T1000 (cell line): ENCODE results near the gene INTS3.
"Not testable (repeated sequence)": the region's sequence is repeated elsewhere in the genome, so short reads cannot be mapped to it uniquely, and the experiment has no call there.

ENCODE experiments used
- DNase-seq: peaks from one replicate; lab custom pipeline; 2025; ENCODE audit warnings: mixed read lengths; lab: John Stamatoyannopoulos, UW

The INTS3 gene

GRCh38 chr1:153777648-153778047 lies 49.8 kb downstream of the INTS3 start:
- DNase-seq = no peak

- DNase-seq = no peak
Measured at GRCh38 chr1:153778051-153778823, 50.4 kb downstream of the INTS3 start.

GRCh38 chr1:153778824-153779519 lies 51.1 kb downstream of the INTS3 start:
- no peak for DNase-seq

GRCh38 chr1:153779781-153780541 lies 52.1 kb downstream of the INTS3 start:
- no peak for DNase-seq

DNA sequence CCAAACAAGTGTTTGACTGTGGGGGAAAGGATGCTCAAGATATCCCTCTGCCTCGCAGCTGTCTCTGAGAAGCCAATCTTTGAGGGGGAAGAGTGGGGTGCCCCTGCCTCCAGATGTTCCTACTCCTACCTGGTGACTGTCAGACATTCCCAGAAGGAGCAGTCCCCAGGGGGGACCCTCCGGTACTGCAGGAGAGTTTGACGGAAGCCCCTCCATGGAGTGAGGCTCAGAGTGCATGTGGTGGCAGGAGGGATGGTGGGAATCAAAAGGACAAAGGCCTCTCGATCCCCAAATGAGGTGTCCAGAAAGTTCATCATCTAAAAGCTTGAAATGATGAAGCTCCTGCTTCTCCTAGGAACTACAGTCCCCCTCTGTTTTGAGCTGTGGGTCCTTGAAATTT lies 52.7 kb downstream of the INTS3 start:
- DNase-seq = no peak

DNA sequence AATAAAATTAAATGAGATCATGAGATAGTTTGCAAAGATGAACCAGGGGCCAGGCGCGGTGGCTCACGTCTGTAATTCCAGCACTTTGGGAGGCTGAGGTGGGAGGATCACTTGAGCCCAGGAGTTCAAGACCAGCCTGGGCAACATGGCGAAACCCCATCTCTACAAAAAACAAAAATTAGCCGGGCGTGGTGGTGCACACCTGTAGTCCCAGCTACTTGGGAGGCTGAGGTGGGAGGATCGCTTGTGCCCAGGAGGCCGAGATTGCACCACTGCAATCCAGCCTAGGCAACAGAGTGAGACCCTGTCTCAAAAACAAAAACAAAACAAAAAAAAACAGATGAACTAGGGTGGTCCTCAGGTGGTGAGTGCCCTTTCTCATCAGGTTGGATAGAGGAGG lies 54.8 kb downstream of the INTS3 start:
- not testable (repeated sequence) for DNase-seq

DNA sequence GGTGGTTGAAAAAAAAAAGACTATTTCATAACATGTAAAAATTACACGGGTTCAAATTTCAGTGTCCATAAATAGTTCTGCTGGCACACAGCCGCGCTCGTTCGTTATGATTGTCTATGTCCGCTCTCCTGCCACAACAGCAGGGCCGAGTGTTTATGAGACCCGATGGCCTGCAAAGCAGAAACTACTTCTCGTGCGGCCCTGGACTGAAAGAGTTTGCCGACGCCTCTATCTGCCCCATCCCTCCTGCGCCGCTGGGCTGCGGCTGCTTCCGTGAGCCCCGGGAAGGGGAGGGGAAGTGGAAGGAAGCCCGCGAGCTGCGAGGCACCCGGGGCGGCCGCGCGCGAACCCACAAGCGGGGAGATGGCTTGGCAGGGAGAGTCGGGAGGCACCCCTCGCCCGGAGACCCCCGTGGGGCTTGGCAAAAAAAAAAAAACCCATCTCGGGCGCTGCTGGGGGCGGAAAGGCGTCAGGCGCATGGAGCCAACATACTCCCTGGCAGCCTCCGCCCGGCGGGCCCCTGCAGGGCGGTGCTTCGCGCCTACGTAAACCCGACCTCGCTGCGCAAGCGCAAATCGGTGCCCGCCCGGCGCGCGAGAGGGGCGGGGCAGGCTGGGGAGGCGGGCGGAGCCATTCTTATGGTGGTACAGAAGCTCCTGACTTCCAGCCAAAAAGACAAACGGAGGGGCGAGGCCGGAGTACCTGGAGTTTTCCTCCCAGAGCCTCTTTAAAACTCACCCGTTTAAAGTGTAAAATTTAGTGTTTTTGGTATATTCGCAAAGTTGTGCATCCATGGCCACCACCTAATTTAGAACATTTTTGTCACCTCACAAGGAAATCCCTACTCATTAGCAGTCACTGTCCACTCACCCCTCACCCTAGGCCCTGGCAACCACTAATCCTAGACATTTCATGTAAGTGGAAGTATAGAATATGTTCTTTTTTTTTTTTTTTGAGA lies 55.7 kb downstream of the INTS3 start:
- peak; percentile 82 for DNase-seq

DNA sequence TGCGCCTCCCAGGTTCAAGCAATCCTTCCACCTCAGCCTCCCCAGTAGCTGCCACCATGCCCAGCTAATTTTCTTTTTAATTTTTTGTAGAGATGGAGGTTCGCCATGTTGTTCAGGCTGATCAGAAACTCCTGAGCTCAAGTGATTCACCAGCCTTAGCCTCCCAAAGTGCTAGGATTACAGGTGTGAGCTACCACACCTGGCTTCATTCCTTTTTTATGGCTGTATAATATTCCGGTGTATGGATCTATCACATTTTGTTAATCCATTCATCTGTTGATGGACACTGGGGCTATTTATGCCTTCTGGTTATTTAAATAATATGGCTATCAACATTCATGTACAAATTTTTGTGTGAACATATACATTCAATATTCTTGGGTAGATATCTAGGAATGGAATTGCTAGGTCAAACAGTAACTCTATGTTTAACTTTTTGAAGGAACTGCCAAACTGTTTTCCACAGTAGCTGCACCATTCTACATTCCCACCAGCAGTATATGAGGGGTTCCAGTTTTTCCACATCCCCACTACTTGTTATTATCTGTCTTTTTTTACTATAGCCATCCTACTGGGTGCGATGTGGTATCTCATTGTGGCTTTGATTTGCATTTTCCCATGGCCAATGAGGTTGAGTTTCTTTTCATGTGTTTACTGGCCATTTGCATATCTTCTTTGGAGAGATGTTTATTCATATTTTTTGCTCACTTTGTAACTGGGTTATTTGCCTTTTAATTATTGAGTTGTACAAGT lies 58.4 kb downstream of the INTS3 start:
- no peak for DNase-seq

DNA sequence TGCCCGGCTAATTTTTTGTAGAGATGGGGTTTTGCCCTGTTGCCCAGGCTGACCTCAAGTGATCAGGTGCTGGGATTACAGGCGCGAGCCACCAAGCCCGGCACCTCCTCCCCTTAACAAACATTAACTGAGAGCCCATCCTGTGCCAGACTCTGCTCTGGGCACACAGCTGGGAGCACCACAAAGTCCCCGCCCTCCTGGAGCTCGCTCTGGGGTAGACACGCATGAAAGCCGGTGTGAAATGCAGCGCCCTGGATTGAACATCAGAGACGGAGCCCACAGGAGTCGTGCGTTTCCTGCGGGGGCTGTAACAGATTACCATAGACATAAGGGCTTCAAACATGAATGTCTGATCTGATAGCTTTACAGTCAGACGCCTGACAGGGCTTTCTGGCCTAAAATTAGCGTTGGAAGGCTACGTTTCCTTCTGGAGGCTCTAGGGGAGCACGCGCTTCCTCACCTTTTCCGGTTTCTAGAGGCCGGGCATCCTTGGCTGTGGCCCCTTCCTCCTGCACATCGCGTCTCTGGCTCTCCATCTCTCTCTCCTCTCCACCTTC lies 61.7 kb downstream of the INTS3 start:
- no peak for DNase-seq

DNA sequence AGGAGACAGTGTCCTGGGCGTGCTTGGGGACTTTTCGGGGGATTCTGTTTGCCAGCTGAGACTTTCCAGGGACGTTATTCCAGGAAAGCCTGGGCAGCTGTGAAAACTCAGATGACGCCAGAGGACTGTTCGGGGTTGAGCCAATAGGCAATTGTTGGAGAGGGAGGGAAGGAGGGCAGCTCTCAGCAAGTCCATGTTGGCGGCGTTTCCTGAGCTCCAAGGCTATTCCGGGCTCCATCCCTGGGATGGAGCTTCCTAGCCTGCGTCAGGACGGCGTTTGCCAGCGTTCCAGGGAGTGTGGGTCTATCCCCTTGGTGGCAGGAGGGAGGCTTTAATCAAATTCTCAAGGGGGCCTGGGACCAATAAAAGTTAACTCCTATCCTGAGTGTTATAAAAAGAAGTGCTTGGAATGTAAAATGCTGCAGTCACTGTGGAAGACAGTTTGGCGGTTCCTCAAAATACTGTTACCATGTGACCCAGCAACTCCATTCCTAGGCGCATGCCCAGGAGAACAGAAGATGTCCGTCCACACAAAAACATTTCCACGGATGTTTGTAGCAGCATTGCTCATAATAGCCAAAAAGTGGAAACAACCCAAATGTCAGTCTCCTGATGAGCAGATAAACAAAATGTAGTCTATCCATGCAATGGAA lies 62.6 kb downstream of the INTS3 start:
- DNase-seq = no peak

DNA sequence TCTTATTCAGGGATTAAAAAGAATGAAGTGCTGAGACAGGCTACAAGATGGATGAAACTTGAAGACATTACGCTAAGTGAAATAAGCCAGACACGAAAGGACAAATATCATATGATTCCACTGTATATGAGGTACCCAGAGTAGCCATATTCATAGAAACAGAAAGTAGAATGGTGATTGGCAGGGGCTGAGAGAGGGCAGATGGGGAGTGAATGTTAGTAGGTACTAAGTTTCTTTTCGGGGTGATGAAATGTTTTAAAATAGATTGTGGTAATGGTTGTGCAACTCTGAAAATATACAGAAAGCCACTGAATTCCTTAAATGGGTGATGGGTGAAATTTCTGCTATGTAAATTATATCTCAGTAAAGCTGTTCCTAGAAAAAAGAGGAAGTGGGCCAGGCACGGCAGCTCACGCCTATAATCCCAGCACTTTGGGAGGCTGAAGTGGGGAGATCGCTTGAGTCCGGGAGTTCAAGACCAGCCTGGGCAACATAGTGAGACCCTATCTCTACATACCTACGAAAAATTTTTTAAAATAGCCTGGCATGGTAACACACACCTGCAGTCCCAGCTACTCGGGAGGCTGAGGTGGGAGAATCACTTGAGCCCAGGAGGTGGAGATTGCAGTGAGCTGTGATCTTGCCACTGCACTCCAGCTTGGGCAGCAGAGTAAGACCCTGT lies 63.3 kb downstream of the INTS3 start:
- DNase-seq = no peak

GRCh38 chr1:153791648-153792253 lies 63.9 kb downstream of the INTS3 start:
- no peak for DNase-seq

DNA sequence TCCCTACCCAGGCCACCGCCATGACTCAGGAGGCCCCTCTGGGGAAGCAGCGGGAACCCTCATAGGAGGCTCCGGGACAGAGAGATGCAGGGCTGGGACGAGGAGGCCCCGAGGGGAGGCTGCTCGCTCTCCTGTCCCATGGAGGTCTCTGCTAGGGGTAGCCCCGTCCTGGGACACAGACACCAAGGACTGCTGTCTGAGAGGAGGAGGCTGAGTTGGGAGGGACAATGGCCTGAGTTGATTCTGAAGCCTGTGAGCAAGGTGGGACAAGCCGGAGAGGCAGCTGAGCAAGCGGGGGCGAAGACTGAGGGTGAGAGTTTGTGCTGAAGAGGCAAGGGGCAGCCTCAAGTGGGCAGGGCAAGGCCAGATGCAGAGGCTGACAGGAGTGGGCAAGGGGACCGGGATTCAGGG lies 64.8 kb downstream of the INTS3 start:
- no peak for DNase-seq

DNA sequence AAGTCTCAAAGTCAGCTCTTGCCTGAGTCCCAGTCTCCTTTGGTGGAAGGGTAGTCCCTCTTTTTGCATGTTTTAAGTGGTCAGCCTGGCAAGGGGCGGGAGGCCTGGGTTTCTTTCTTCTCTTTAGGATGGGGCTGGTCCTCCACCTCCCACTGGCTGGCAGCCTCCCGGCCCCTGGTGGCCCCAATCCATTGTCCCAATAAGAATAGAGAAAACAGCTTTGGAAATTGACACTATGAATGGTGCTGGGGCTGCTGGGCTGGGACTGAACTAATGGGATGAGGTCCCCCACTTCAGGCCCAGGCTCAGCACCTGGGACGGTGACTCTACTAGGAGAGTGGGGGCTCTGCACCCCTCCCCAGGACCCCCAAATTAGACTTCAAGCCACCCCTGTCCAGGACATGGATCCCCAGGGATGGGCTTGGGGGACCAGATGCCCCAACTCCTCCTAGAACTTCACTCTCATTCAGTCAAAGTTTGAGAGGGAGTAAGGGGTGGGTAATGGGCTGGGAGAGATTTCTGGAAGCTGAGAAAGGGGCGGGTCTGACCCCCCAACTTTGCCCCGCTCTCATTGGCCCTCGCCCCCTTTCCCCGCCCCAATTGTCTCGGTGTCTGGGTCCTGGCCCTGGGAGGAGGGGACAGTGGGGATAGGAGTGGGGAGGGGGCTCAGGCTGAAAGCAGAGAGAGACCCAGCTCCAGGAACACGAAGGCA lies 65.6 kb downstream of the INTS3 start:
- no peak for DNase-seq

- DNase-seq = no peak
Measured at GRCh38 chr1:153793973-153794615, 66.2 kb downstream of the INTS3 start.

DNA sequence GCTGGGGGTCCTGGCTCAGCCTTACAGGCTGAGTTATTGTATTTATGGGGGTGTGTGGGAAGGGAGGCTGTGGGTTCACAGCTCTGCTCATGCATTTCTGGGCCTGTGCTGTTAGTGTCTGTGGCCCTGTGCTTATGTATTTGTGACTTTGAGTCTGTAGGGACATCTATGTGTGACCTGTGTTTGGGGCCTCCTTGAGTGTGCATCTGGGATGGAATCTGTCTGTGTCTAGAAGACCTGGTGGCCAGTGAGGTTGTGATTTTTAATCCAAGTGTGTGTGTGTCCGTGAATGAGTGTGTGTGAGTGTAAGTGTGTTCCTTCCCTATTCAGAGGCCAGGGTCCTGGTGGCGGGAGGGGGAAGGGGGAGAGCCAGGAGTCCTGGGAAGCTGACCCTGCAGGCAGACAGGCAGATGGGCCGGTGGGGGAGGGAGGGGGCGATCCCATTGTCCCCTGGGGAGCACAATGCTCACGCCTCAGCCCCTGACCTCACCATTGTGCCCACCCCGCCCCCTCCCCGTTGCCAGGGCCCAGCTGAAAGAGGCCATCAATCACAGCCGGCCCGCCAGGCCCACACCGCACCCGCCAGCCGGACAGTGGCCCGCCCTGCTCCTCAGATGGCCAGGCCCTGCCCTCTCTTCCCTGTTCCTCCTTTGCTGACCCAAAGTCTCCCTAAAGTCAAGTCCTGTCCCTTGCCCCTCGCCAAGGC lies 66.9 kb downstream of the INTS3 start:
- DNase-seq = no peak

- no peak for DNase-seq
Measured at GRCh38 chr1:153795330-153795837, 67.5 kb downstream of the INTS3 start.
